Measurements from ENCODE around the gene RTP3. TPM values are rescaled to one million over a fixed set of nuclear protein-coding genes. Genes with fewer than 3 reads are reported as not detected.

The RTP3 gene
- total RNA-seq, 2 experiments from 2014 or later: not detected

GRCh38 chr3:46503200-46503874 is 5.6 kb downstream of the RTP3 start:
- ChIA-PET POLR2A (interaction anchor here (0.6 kb wide), 1 partner anchor 28 kb away, joined by 5 read pairs; no protein-coding TSS in a partner anchor), CTCF (interaction anchor here (1.2 to 8.5 kb wide), 2 partner anchors 15 to 55 kb away, joined by 5 to 76 read pairs; no protein-coding TSS in a partner anchor)
- Mint-ChIP-seq H3K4me1 (ENCODE audit: low read depth) (peaks cover 18% of the 10 kb centered on the region), H3K27me3 (no peaks in the 10 kb centered on the region), H3K9me3 (peaks cover 2% of the 10 kb centered on the region), H3K4me3 (no peak overlapping the region), H3K36me3 (ENCODE audit: low read depth) (no peaks in the 10 kb centered on the region), H3K27ac (no peak overlapping the region)
- ATAC-seq (no peak), DNase-seq (no peak)
- intact Hi-C loops (cut with micrococcal nuclease): no loop called here
- TF ChIP-seq, protein P1, sequence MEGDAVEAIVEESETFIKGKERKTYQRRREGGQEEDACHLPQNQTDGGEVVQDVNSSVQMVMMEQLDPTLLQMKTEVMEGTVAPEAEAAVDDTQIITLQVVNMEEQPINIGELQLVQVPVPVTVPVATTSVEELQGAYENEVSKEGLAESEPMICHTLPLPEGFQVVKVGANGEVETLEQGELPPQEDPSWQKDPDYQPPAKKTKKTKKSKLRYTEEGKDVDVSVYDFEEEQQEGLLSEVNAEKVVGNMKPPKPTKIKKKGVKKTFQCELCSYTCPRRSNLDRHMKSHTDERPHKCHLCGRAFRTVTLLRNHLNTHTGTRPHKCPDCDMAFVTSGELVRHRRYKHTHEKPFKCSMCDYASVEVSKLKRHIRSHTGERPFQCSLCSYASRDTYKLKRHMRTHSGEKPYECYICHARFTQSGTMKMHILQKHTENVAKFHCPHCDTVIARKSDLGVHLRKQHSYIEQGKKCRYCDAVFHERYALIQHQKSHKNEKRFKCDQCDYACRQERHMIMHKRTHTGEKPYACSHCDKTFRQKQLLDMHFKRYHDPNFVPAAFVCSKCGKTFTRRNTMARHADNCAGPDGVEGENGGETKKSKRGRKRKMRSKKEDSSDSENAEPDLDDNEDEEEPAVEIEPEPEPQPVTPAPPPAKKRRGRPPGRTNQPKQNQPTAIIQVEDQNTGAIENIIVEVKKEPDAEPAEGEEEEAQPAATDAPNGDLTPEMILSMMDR (IDR thresholded peaks at IDR 0.05): no peak

GRCh38 chr3:46504789-46505188 is 7.0 kb downstream of the RTP3 start:
- Mint-ChIP-seq H3K27ac (no peak overlapping the region), H3K36me3 (ENCODE audit: low read depth) (no peaks in the 10 kb centered on the region), H3K9me3 (peaks cover 2% of the 10 kb centered on the region), H3K4me1 (ENCODE audit: low read depth) (peaks cover 18% of the 10 kb centered on the region), H3K27me3 (no peaks in the 10 kb centered on the region), H3K4me3 (no peak overlapping the region)
- intact Hi-C loops (cut with micrococcal nuclease): no loop called here
- TF ChIP-seq, protein P1 (IDR thresholded peaks at IDR 0.05): no peak
- DNase-seq: peak; percentile 70
- POLR2A ChIA-PET: no interaction called here
- ATAC-seq: peak; percentile 82
- CTCF ChIA-PET: interaction anchor here (0.9 kb wide), 1 partner anchor 125 kb away, joined by 3 read pairs; no protein-coding TSS in a partner anchor

DNA sequence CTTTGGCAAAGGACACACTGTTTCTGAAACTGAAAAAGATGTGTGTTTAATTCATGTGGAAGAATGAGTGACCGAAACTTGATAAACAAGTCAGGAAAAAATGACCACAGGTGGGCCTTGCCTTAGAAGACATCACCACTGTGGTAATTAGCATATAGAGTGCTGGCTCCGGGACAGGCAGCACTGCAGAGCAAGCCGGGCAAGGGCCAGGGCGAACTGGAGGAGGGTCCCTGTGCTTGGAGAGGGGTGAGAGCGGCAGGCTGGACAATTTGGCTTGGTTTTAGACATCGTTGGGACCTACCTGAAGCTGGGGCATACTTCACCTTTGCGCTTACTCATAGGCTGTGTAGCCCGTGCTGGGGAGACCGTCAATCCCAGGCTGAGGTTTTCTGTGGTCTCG is 8.2 kb downstream of the RTP3 start:
- intact Hi-C loops (cut with micrococcal nuclease): no loop called here
- no peaks in the 10 kb centered on the region for H3K36me3 Mint-ChIP-seq (ENCODE audit: low read depth)
- CTCF ChIA-PET: interaction anchor here (0.7 to 1.2 kb wide), 2 partner anchors 16 to 18 kb away, joined by 4 to 5 read pairs; no protein-coding TSS in a partner anchor
- H3K9me3 Mint-ChIP-seq: peaks cover 2% of the 10 kb centered on the region
- H3K4me1 Mint-ChIP-seq (ENCODE audit: low read depth): peaks cover 13% of the 10 kb centered on the region
- POLR2A ChIA-PET: no interaction called here
- ATAC-seq: no peak
- no peak overlapping the region for H3K4me3 Mint-ChIP-seq
- no peak overlapping the region for H3K27ac Mint-ChIP-seq
- TF ChIP-seq, protein P1 (IDR thresholded peaks at IDR 0.05): no peak
- DNase-seq: no peak
- no peaks in the 10 kb centered on the region for H3K27me3 Mint-ChIP-seq

- DNase-seq: no peak
- TF ChIP-seq, protein P1 (IDR thresholded peaks at IDR 0.05): no peak
- ChIA-PET CTCF (interaction anchor here (1.2 kb wide), 1 partner anchor 17 kb away, joined by 5 read pairs; no protein-coding TSS in a partner anchor), POLR2A (no interaction called here)
- Mint-ChIP-seq H3K4me1 (ENCODE audit: low read depth) (peaks cover 13% of the 10 kb centered on the region), H3K9me3 (peaks cover 2% of the 10 kb centered on the region), H3K4me3 (no peak overlapping the region), H3K27me3 (no peaks in the 10 kb centered on the region), H3K27ac (no peak overlapping the region), H3K36me3 (ENCODE audit: low read depth) (no peaks in the 10 kb centered on the region)
- ATAC-seq: no peak
- intact Hi-C loops (cut with micrococcal nuclease): no loop called here
Measured at GRCh38 chr3:46506526-46506925, 8.8 kb downstream of the RTP3 start.

All from activated CD8-positive, alpha-beta T cell treated with anti-CD3 and anti-CD28 coated beads for 36 hours (primary cell).